NCI-H187 (cell line): ENCODE data around the gene GTF2A1.
"Not testable (repeated sequence)": the region's sequence is repeated elsewhere in the genome, so short reads cannot be mapped to it uniquely, and the experiment has no call there.

Experiments used
- DNase-seq, 2 experiments: peaks; one replicate each; lab custom pipeline; 2025; lab: John Stamatoyannopoulos, UW

The GTF2A1 gene

DNA sequence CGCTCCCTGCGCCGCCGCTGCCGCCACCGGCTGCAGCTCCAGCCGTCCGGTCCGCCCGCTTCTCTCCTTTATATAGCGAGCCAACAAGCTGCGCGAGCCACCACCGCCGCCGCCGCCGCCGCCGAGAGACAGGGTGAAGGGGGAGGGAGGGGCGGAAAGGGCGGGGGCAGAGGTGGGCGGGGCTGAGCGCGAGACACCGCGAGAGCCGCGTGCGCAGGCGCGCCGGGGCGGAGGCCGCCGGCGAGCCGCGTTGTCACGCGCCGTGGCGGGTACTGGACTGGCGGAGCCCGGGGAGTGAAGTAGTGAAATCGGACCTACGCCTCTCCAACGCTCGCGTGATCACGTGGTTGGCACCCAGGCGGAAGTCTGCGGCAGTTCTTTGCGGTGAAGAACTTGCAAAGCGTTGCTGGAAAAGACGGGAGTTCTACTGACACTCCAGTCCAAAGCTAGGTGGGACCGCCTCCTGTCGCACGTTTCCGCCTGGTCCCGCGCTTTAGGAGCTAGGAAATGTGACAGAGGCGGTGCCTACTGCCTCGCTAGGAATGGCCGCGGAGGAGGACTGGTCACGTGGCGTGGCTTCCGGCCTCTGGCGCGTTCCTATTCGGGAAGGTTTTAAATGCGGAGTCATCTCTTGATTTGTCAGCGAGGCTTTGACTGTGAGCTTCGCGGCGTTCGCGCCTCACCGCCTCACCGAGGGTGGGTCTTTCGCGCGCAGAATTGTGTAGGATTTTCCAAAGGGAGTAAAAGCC, at the start of gene GTF2A1:
GTF2A1 (minus strand) TSS at position 130 of the 749 bp plus-strand sequence. CDS start 441 bp downstream, outside the sequence.
- peak; percentile 95 to 97 for DNase-seq

DNA sequence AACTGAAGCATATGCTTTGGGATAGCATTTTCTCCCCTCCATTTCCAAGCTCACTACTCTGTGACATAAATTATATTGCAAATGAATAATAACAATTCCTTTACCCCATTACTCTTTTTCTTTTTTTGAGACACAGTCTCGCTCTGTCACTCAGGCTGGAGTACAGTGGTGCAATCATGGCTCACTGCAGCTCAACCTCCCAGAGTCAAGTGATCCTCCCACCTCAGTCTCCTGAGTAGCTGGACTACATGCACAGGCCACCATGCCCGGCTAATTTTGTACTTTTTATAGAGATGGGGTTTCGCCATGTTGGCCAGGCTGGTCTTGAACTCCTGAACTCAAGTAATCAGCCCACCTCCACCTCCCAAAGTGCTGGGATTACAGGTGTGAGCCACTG, 49.2 kb upstream of the GTF2A1 start:
- DNase-seq = no peak

DNA sequence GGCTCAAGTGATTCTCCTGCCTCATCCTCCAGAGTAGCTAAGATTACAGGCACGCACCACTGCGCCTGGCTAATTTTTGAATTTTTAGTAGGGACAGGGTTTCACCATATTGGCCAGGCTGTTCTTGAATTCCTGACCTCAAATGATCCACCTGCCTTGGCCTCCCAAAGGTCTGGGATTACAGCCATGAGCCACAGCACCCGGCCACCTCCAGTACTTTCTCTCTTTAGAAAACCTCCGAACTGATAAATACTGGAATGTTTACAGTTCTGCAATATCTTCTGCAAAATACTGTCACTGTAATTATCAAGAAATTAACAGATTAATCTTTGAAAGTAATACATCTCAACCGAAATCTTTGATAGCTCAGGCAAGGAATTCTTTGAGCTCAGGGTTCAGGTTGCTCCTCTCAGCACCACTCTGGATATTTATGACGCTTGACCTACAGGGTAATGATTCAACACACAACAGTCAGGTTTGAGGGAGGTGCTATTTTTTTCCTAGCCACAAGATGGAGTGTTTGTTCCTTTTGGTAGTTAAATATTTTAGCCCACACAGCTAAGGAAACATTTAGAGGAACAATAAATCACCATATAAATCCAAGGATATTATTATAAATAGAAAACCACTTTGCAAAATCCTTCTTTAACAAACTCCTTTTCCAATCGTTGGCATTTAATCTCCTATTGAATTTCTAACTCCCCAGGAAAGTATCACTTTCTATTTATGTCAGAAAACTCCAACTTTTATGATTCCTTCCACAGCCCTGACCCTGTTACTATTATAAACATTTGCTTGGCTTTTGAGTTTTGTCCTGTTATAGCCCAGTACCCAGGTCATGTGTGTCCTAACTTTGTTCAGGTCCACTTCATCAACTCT, 48.6 kb upstream of the GTF2A1 start:
- DNase-seq = peak; percentile 61 to 78

DNA sequence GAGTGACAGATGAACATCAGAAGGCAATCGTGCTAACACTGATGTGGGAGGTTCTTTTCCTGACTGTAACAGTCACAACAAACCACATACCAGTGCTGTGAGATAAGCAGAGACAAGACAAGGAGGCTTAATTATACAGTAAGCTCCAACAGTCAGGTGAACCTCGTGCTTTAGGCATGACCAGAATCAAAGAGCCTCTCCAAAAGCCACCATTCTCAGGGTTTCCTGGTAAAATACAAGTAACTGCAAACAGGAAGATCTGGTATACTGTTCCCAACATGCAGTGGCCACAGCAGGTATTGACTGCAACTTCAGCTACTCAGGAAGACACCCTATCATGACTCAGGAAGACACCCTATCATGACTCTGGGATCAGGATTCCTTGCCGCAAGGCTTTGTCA, 47.3 kb upstream of the GTF2A1 start:
- no peak for DNase-seq

DNA sequence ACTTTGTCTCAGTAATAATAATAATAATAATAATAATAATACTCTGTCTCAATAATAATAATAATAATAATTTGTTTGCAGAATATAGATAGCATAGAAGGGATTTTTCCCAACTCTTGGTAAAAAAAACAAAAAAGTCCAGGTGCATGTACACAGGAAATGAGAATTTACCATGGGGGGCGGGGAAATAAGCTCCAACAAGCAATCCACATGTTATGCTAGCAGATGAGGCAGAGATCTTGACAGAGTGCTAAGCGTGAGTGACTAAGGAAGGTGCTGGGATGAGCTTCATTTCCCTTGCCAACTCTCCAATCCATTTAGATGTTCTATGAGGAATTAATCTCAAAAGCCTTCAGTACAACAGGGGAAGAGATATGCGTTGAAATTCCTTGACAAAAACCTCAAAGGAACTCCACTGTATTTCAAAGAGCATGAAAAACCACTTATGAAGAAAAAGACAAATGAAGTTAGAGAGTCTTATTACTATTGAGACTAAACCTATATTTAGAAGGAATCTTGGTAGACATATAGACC, 44.9 kb upstream of the GTF2A1 start:
- no peak for DNase-seq

DNA sequence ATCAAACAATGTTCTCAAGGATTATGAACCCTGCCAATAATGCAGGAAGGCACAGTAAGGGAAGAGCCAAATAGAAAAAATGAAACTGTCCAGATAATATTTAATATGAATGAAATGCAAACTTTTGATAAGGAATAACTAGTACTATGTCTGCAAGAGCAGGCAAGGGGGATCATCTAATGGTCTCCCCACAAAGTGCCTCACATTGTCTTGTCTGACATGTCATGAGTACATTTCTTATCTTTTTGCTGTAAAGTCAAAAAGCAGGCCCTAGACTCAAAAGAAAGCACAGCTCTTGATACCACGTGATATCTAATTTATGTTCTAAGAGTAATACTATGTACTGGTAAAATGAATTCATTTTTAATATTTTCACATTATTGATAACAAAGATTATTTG, 43.9 kb upstream of the GTF2A1 start:
- no peak for DNase-seq

DNA sequence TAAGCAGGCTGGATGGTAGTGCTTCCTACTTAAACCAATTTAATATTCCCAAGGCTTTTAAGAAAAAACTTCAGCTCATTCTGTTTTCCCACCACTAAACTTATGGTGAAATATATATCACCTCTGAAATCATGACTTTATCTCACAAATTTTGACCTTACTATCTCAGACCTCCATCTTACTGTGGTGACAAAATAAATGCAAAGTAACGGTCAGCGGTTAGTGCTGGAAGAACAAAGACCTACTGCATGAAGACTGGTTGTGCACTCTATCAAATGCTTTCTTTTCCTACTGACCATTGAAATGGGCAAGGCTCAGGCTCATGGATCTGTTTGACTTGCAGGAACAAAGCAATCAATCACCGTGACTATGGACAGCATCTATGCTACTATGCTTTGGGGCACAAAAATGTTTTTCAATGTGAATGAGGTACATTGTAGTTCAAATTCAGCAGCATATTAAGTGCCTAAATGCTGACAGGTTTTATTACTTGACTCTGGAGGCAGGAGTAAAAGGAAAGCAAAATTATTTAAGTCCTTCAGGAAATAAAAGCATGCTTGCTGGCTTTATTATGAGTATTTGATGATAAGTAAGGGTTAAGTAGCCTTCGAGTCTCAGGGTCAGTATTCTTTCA, 43.1 kb upstream of the GTF2A1 start:
- no peak for DNase-seq

DNA sequence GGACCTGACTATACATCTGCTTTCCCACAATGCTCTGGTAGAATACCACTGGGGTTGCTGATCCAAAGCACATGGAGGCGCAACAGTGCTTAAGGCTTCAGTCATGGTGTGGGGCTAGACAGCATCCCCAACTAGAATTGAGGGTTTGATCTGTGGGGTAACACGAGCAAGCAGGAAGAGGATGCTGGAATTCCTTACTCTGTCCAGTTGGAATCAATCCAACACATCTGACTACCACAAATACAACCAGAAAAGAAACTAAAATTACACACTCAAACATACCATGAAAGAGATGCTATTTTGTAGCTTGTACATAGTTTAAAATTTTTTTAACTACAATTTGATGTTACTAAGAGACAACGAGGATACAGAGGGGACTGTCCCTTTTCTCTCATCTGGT, 40.4 kb upstream of the GTF2A1 start:
- DNase-seq = no peak

DNA sequence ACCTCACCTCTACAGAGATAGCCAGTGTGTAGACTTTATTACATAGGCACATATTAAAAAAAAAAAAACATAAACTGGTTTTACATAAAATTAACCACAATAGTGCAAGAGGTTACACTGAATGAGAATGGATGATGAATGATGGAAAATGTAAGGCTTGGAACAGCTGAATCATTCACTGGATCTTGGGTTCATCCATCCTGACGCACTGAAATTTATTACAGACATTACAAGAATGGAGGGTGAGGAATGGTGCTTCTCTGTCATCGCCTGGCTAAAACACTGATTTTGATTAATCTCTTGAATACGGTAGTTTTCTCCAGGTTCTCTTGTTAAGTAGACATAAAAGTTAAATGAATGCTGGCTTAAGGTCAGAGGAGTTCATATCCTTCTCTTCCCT, 40.0 kb upstream of the GTF2A1 start:
- no peak for DNase-seq

DNA sequence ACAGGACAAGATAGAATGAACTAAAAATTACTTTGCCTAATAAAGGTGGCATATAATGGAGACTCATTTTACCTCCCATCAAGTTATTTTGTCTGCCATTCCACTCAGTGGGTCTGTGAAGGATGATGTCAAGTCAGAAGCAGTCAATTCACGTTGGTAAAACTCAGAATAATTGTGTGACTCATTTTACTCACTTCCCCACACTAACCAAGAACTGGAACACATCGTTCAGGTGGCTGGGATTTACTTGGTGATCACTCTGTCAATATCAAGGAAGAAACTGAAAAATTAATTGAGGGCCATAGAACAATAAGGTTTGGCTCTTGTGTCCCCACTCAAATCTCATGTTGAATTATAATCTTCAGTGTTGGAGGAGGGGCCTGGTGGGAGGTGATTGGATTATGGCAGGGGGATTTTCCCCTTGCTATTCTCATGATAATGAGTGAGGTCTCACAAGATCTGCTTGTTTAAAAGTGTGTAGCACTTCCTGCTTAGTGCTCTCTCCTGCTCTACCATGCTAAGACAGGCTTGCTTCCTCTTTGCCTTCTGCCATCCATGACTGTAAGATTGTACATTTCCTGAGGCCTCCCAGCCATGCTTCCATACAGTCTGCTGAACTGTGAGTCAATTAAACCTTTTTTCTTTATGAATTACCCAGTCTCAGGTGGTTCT, 35.7 kb upstream of the GTF2A1 start:
- DNase-seq = no peak

DNA sequence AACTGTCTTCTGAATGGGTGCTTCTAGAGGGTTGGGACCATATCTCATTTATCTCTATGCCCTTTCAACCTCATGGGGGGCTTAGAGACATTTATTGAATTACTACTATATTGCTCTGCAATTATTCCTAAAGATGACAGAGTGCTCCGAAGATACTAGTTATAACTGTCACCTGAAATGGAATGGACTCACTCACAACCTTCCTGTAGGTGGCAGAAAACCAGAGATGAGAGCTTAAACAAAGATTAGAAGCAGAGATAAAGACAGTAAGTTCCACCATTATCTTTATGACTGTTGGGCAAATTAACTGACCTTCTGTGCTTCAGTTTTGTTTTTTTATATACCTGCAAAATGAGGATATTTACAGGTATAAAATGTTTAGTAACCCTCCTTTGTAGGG, 31.5 kb upstream of the GTF2A1 start:
- no peak for DNase-seq

DNA sequence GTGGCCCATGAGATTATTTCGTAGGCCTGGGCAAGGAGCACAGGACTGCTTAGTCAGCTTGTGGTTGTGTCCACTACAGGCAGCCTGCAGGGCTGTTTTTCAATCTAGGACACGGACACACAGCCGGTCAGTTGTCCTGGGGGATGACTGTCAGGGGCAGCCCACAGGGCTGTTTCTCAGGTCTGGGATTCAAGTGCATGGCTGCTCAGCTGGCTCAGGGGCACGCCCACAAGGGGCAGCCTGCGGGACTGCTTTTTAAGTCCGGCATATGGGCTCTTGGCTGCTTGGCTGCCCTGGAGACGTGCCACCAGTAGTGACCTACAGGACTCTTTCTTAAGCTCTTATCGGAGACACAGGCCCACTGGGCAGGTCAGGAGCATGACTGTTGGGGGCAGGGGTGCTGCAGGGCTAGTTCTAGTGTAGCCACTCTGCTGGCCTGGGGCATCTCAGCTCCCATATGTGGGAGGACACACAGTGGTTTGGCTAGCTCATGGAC, 26.6 kb upstream of the GTF2A1 start:
- no peak for DNase-seq

DNA sequence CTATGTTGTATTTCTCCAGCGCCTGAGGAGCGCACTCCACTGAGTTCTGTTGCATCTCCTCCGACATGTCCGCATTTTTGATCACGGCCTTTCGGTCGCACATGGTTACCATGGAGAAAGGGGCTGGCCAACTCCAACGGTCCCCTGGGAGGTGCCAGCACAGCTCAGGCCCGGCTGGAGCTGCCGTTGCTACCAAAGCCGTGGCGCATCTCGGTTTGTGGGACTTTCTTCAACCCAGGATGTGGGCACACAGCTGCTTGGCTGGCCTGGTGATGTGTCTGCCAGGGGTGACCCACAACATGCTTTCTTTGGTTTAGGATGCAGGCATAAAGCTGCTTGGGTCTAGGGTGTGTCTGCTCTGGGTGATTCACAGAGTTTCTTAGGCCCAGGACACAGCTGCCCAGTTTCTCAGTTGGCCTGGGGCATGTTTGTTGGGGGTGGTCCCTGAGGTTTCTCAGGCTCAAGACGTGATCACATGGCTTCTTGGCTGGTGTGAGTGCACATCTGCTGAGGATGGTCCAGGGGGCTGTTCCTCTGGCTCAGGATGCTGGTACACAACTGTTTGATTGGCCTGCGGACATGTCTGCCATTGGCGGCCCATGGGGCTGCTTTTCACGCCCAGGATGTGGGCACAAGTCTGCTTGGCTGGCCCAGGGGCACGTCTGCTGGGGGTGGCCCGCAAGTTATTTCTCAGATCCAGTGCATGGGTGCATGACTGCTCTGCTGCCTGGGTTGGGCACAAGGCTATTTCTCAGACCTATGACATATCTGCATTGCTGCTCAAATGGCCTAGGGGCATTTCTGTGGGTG, 25.9 kb upstream of the GTF2A1 start:
- peak; percentile 66 to 72 for DNase-seq

DNA sequence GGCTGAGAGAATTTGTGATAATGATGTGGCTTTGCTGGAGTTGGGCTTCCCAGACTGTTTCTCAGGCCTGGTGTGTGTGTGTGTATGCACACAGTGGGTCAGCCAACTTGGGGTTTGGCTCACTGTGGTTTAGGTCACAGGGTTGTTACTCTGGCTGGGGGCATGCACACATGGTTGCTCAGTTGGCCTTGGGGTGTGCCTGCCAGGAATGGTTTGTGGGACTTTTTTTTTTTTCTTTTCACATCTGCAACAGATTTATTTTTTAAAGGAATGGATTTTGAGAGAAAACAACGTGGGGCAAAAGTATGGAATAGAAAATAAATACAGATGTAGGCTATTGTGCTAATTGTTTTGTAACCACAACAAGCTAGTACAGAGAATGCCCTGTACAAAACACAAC, 25.0 kb upstream of the GTF2A1 start:
- DNase-seq = no peak

DNA sequence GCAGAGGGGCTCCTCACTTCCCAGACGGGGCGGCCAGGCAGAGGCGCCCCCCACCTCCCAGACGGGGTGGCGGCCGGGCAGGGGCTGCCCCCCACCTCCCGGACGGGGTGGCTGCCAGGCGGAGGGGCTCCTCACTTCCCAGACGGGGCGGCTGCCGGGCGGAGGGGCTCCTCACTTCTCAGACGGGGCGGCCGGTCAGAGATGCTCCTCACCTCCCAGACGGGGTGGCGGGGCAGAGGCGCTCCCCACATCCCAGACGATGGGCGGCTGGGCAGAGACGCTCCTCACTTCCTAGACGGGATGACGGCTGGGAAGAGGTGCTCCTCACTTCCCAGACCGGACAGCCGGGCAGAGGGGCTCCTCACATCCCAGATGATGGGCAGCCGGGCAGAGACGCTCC, 23.7 kb upstream of the GTF2A1 start:
- DNase-seq = not testable (repeated sequence)

DNA sequence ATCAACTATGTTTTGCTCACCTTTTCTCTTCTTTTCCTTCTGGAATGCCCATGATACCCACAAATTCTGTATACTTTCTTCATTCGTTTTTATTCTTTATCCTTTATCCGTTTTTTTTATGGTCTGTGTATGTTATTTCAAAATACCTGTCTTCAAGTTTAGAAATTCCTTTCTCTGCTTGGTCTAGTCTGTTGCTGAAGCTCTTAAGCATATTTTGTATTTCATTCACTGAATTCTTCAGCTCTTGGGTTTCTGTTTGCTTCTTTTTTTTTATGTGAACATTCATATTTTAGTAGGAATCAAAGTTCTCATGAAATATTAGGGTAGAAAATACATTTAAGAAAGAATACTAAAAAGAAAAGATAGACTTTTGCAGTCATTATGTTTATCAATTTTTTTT, 22.7 kb upstream of the GTF2A1 start:
- no peak for DNase-seq

DNA sequence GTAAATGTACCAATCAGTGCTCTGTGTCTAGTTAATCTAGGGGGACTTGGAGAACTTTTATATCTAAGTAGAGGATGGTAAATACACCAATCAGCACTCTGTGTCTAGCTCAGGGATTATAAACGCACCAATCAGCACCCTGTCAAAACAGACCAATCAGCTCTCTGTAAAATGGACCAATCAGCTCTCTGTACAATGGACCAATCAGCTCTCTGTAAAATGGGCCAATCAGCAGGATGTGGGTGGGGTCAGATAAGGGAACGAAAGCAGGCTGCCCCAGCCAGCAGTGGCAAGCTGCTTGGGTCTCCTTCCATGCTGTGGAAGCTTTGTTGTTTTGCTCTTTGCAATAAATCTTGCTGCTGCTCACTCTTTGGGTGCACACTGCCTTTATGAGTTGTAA, 16.1 kb upstream of the GTF2A1 start:
- not testable (repeated sequence) for DNase-seq

DNA sequence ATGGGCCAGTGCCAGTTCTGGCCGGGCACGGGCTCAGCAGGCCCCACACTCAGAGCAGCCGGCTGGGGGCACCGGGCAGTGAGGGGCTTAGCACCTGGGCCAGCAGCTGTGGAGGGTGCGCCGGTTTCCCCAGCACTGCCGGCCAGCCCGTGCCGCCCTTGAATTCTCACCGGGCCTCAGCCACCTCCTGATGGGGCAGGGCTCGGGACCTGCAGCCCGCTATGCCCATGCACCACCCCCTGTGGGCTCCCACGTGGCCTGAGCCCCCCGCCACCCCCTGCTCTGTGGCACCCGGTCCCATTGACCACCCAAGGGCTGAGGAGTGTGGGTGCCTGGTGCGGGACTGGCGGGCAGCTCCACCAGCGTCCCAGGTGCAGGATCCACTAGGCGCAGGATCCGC, 15.4 kb upstream of the GTF2A1 start:
- DNase-seq = no peak

DNA sequence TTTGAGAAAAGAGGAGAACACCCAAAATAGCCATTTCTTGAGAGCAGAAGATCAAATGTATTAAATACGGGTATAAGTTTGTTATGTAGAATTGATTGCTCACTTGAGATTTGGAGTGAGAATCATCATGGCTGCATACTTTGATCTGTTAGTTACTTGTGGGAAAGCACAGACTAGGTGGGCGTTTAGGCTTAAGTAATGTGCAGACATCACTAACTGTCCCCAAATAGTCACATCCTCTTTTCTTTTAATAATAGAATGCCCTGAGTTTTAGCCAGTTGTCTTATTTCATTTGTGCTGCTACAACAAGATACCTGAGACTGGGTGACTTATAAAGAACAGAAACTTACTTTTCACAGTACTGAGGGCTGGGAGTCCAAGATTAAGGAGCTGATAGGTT, 14.3 kb upstream of the GTF2A1 start:
- no peak for DNase-seq

DNA sequence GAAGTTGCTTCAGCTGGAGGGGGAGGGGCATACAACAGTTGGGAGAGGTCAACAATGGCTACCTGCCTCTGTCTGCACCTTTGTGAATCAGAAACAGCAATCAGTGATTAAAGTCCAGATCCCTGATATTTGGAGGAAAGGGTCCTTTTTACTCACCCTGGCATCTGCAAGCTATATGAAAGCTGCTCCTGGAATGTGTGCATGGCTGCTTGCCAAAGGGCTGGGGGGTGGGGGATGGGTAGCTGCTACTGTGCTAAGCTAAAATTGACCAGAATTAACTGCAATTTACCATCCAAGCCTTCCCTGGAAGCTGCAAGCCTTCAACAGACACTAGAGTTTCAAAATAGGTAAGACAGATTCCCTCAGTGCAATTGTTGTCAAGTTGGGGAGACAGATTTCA, 13.5 kb upstream of the GTF2A1 start:
- no peak for DNase-seq

DNA sequence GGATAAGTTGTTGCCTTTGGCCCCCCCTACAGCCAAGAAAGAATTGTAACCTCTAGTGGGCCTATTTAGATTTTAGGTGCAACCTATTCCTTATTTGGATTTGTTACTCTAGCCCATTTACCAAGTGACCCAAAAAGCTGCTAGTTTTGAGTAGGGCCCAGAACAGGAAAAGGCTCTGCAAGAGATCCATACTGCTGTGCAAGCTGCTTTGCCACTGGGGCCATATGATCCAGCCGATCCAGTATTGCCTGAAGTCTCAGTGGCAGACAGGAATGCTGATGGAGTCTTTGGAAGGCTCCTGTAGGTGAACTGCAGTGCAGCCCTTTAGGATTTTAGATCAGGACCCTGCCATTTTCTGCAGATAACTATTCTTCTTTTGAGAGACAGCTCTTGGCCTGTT, 12.9 kb upstream of the GTF2A1 start:
- DNase-seq = no peak
